ENCODE data around the gene MPZ.

- TF ChIP-seq POLR2A (IDR thresholded peaks at IDR 0.05; ENCODE audit: low read depth, low read length): no peak
- no peak for TF ChIP-seq TAF1 (IDR thresholded peaks at IDR 0.05; ENCODE audit: borderline replicate concordance, low read depth, low read length)
Observed at GRCh38 chr1:161330346-161330745, 20.6 kb upstream of the MPZ start.

All from GM12892 (cell line).